Breast epithelium (tissue), 4 donors: ENCODE data around the gene RNF141. TPM values are rescaled to one million over a fixed set of nuclear protein-coding genes. Genes with fewer than 3 reads are reported as not detected.

Source experiments
- DNase-seq, 2 donors: peaks; one replicate each; pipeline ENCODE4 v3.0.0-alpha.2; 2019; ENCODE audit warnings: low spot score in 2 of 2
- H3K27ac ChIP-seq, 2 donors: fragments of 200-600 bp; sonication (generic) in 1 of 2; one replicate each; pipeline ENCODE4 v1.5.1; 2016 to 2019; ENCODE audit warnings: mild to moderate bottlenecking in 1 of 2
- H3K27me3 ChIP-seq, 2 donors: fragments of 200-600 bp; sonication (generic) in 1 of 2; one replicate each; pipeline versions ENCODE4 v1.5.1 to v1.6.0; 2017 to 2019; ENCODE audit warnings: control low read depth in 1 of 2, mild to moderate bottlenecking in 1 of 2
- H3K36me3 ChIP-seq: fragments of 200-600 bp; one replicate; pipeline ENCODE4 v1.5.1; 2019
- H3K4me1 ChIP-seq, 2 donors: fragments of 200-600 bp; sonication (generic); one replicate each; pipeline ENCODE4 v1.5.1; 2016 to 2019; ENCODE audit warnings: control low read depth in 1 of 2
- H3K4me3 ChIP-seq, 3 donors: fragments of 200-600 bp; sonication (generic); 1 replicate in 2 of 3; 2 replicates in 1 of 3; pipeline ENCODE4 v1.5.1; 2016 to 2019; ENCODE audit warnings: mild to moderate bottlenecking in 3 of 3, moderate library complexity in 2 of 3
- H3K9me3 ChIP-seq, 2 donors: fragments of 200-600 bp; sonication (generic) in 1 of 2; one replicate each; pipeline ENCODE4 v1.5.1; 2016 to 2019; ENCODE audit warnings: control low read depth in 1 of 2
- POLR2A ChIP-seq: fragments of 450-650 bp; IDR thresholded peaks from one replicate; pipeline ENCODE4 v1.6.1; 2016; ENCODE audit warnings: antibody characterized with exemption, mild to moderate bottlenecking, moderate library complexity
- POLR2AphosphoS5 ChIP-seq, 3 donors: sonication (generic); formaldehyde crosslinking; IDR thresholded peaks; one replicate each; pipeline ENCODE4 v1.6.1; 2017; ENCODE audit warnings: antibody characterized with exemption in 3 of 3
- intact Hi-C: fragments of 100-400 bp; cut with DNase I; formaldehyde crosslinking; loops from one replicate; pipeline ENCODE4 v1.15.1; 2023; ENCODE audit warnings: low total_unique reads
- total RNA-seq, 3 donors: library from RNA; depleted of rRNA; stranded (reverse); fragments of >200 nt; gene quantifications; one replicate each; pipeline ENCODE4 v1.1.0, GENCODE V29; 2016
- TF ChIP-seq, protein P1 (sequence below), 3 donors: fragments of 450-650 bp; IDR thresholded peaks; one replicate each; pipeline ENCODE4 v1.5.1; 2016 to 2017; ENCODE audit warnings: antibody characterized with exemption in 3 of 3, mild to moderate bottlenecking in 3 of 3, moderate library complexity in 3 of 3

The RNF141 gene
- total RNA-seq, 3 donors from 2014 or later, result 31.1 to 54.1 (median 45.8) TPM

DNA sequence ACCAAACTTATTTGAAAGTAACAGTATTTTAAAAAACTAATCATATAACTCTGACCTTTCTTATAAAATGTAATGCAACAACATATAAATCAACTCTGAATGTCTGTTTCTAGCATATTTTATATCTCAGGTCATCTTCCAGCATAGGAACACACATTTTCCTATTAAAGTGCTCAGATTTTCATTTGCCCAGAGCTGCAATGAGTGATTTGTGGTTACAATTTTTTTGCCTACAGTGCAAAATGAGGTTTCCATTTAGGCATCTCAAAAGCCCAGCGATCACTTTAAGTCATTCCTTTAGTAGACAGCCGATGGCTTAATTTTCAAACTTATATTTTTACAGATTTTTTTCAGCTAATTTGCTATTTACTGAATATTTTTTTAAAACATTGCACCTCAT, 26.5 kb upstream of the RNF141 start:
- H3K27ac ChIP-seq, result no peak overlapping the region

DNA sequence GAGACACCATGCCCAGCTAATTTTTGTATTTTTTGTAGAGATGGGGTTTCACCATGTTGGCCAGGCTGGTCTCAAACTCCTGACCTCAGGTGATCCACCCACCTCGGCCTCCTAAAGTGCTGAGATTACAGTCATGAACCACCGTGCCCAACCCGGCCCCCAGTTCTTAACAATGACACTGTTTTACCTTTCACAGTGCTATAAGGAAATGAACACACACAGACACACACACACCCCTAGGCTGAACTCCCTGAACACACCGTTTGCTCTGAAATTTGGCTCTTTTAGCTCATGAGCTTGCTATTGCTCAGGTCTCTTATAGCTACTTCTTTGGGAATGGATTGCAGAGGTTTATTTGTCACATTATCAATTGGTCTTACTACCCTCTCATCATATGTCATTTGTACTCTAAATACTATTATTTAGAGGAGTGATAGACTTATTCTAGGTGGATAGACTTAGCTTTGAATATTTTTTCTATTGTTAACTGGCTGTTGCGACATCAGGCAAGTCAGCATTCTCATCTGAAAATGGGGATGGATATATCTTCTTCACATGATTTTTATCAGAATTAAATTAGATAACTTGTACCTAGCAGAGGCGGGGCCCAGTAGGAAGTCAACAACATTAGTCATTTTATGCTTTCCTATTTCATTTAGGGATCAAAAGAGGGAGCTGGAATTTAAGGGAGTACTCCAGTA, 25.4 kb upstream of the RNF141 start:
- TF ChIP-seq POLR2A (no peak), POLR2AphosphoS5 (IDR thresholded peaks at IDR 0.05) (no peak)
- TF ChIP-seq, protein P1, sequence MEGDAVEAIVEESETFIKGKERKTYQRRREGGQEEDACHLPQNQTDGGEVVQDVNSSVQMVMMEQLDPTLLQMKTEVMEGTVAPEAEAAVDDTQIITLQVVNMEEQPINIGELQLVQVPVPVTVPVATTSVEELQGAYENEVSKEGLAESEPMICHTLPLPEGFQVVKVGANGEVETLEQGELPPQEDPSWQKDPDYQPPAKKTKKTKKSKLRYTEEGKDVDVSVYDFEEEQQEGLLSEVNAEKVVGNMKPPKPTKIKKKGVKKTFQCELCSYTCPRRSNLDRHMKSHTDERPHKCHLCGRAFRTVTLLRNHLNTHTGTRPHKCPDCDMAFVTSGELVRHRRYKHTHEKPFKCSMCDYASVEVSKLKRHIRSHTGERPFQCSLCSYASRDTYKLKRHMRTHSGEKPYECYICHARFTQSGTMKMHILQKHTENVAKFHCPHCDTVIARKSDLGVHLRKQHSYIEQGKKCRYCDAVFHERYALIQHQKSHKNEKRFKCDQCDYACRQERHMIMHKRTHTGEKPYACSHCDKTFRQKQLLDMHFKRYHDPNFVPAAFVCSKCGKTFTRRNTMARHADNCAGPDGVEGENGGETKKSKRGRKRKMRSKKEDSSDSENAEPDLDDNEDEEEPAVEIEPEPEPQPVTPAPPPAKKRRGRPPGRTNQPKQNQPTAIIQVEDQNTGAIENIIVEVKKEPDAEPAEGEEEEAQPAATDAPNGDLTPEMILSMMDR (IDR thresholded peaks at IDR 0.05), result no peak
- Histone ChIP-seq H3K9me3 (no peaks in the 10 kb centered on the region), H3K4me1 (no peaks in the 10 kb centered on the region), H3K27me3 (no peaks in the 10 kb centered on the region), H3K36me3 (no peaks in the 10 kb centered on the region), H3K4me3 (peak overlapping the region in 2 of 3 donors; percentile 33), H3K27ac (peak overlapping the region in 1 of 2 donors; percentile 23)
- intact Hi-C loops, result no loop called here
- no peak for DNase-seq

More for the DNA sequence above, 26.5 kb upstream of the RNF141 start:
- Histone ChIP-seq H3K27me3 (no peaks in the 10 kb centered on the region), H3K9me3 (no peaks in the 10 kb centered on the region), H3K4me3 (peak overlapping the region in 2 of 3 donors; percentile 6 to 33), H3K36me3 (no peaks in the 10 kb centered on the region), H3K4me1 (no peaks in the 10 kb centered on the region)
- DNase-seq, result no peak
- TF ChIP-seq, protein P1 (IDR thresholded peaks at IDR 0.05), result no peak
- TF ChIP-seq POLR2A, result no peak
- TF ChIP-seq POLR2AphosphoS5 (IDR thresholded peaks at IDR 0.05), result no peak
- intact Hi-C loops, result no loop called here

GRCh38 chr11:10565493-10565892, 24.5 kb upstream of the RNF141 start:
- peak overlapping the region in 2 of 3 donors; percentile 5 to 33 for H3K4me3 ChIP-seq
- no peaks in the 10 kb centered on the region for H3K9me3 ChIP-seq
- TF ChIP-seq POLR2A, result no peak
- TF ChIP-seq POLR2AphosphoS5 (IDR thresholded peaks at IDR 0.05), result no peak
- TF ChIP-seq, protein P1 (IDR thresholded peaks at IDR 0.05), result no peak
- H3K4me1 ChIP-seq, result no peaks in the 10 kb centered on the region
- DNase-seq, result no peak
- H3K36me3 ChIP-seq, result no peaks in the 10 kb centered on the region
- intact Hi-C loops, result no loop called here
- H3K27me3 ChIP-seq, result no peaks in the 10 kb centered on the region
- no peak overlapping the region for H3K27ac ChIP-seq

- no peak for DNase-seq
Observed at GRCh38 chr11:10564696-10565318, 23.8 kb upstream of the RNF141 start.

More at GRCh38 chr11:10564696-10565318, 23.8 kb upstream of the RNF141 start:
- H3K4me1 ChIP-seq, result no peaks in the 10 kb centered on the region
- H3K36me3 ChIP-seq, result no peaks in the 10 kb centered on the region
- TF ChIP-seq, protein P1 (IDR thresholded peaks at IDR 0.05), result no peak
- TF ChIP-seq POLR2A, result no peak
- no peak for TF ChIP-seq POLR2AphosphoS5 (IDR thresholded peaks at IDR 0.05)
- peak overlapping the region in 2 of 3 donors; percentile 5 to 33 for H3K4me3 ChIP-seq
- no peaks in the 10 kb centered on the region for H3K27me3 ChIP-seq
- no peak overlapping the region for H3K27ac ChIP-seq
- intact Hi-C loops, result no loop called here
- no peaks in the 10 kb centered on the region for H3K9me3 ChIP-seq
